HG03558 (cell line): ENCODE measurements around the gene ADGRV1.

Source experiments
- ATAC-seq: cut with Tn5 transposase; IDR thresholded peaks from one replicate; pipeline ENCODE4 v1.9.1; 2021; ENCODE audit warnings: moderate number of reproducible peaks; ENCODE audit not compliant: unreplicated experiment; ENCODE audit errors: extremely low read depth

The ADGRV1 gene

DNA sequence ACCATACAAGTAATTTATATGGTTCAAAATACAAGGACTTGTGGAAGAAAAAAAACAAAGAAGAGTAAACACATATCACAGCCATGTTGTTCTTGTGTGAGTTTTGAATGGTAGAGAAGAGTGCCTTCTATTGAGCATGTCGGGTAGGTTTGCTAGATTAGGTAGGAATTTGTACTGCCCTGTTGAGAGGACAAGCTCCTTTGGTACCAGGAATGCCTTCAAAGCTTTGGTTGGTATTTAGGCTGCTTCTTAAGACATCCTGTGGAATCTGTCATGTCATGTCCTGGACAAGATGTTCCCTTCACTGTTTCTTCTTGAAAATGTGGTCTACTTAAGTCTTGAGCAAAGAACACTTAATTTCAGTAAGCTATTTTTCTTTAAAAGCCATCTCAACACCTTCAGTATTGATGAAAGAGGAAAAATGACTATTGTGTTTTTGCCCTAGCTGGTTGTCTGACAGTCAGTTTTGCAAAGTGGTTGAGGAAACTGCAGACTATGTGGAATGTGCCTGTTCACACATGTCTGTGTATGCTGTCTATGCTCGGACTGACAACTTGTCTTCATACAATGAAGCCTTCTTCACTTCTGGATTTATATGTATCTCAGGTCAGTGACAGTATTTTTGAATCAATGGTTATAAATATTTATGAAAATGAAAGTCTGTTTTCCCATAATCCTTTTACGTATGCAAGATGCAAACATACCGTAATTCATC lies 296.9 kb downstream of the ADGRV1 start:
- no peak for ATAC-seq

- ATAC-seq, result no peak
Observed at GRCh38 chr5:90861843-90862586, 303.4 kb downstream of the ADGRV1 start.

DNA sequence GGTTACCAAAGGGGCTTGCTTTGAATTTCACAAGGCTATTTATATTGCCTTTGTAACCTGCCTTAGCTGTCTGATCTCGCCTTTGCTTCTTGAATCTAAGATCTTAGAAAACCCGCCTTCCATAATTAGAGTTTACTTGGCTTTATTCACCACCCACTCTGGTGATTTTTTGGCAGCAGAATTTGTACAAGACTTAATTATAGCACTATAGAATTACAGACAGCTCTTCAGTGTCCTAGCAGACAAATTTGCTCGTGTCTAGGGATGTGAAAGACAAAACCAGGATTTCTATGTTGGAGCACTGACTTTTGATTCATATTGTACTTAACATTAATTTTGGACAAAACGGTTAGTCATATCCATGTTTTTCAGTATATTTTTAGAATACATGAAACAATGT lies 306.6 kb downstream of the ADGRV1 start:
- no peak for ATAC-seq

DNA sequence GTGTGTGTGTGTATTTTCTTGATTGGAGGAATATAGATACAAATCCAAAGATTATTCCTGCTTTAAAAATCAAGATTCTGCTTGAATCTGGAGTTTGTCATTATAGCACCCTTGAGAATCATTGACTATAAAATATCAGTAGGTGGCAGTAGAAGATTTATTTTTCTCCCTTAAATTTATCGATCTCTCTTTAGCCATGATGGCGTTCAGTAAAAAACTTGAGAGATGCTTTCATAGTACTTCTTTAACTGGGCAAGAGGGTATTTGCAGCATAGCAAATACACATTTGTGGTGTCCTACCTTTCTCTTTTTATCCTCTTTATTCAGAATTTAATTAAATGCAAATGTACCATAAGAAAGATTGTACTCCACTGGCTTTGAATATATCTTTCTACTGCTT lies 307.7 kb downstream of the ADGRV1 start:
- no peak for ATAC-seq

DNA sequence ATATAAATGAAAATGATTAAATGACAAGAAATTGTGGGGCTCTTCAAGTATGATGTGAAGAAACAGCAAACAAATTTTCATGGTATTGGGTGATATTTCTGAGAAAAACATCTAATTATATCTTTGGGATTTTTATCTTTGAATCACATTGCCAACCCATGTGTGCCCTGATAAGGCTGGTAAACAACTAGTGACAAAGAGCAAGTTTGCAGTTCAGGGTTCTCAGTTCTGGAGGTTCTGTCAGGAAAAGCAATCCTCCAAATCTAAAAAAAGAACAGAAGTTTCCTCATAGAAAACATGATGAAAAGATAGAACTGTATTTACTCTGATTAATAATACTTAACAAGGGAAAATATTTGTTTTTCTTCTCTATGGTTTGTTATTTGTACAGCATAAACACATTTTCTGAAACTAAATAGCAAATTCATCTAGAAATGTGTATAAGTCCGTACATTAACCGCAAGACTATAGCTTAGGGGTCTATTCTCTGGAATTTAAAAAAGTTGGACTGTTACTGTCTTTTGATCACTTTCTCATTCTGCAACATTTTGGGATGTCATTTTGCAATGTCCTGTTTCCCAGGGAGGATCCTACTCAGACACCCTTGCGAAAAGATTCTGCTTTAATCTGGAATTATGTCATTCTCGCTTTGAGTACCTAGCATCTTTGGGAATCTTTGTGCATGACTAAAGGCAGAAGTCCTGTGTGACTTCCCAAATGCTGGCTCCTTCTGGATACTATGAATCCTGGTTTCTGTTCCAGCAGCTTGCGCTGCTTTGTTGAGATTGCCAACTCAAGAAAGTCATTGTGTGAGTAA lies 308.5 kb downstream of the ADGRV1 start:
- no peak for ATAC-seq

DNA sequence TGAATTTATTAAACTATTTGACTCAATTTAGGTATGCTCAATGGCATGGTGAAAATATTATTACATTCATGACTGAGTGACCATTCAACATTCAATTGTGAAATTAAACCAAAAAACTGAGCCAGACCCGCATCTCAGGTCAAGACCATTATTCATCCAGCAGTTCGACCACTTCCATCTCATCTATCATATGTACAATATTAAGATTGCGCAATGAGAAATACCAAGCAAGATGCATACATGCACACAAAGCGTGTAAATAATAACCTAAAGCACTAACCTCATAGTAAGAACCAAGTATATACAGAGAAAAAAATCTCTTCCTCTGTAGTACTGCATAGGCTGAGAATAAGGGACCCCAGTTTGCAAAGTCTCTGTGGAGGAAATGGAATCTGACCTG lies 310.2 kb downstream of the ADGRV1 start:
- no peak for ATAC-seq

GRCh38 chr5:90871391-90871991 lies 312.9 kb downstream of the ADGRV1 start:
- ATAC-seq, result no peak

DNA sequence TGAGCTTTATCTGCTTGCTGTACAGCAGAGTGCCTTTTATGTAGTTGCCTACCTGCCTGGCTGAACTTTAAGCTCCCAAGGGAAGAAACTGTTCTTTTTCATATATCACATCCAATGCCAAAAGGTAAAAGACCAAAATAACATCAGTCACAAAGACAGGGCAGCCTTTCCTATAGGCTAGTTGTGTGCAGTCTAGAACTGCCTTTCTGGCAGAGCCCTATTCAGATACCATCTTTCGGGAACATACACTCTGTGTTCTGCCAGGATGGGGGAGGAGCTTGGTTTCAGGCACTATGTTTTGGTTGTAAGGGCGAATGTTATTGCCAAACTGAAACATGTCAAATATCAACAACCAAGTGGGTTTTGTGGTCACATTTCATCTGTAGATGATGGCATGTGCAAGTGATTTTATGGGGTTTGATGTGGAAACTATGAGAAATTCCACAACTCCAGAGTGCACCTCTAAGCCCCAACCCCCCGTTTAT lies 314.5 kb downstream of the ADGRV1 start:
- no peak for ATAC-seq

GRCh38 chr5:90874066-90874465 lies 315.5 kb downstream of the ADGRV1 start:
- no peak for ATAC-seq

DNA sequence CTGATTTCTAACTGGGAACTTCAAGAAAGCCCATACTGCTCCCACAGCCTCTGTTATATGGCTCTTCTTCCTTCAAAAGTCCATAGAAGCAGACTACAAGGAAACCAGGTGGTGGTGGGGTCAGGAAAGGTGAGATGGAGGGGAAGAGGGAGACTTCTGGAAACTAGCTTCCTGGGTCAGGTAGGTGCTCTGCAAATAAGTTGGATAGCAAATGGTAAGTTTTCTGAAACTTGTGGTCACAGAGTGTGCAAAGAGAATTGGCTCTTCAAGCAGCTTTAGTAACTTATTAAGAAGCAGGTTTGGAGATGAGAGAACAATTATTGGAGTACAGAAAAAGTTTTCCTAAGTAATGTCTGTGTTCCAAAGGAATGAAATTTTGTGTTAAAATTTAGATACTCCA lies 316.9 kb downstream of the ADGRV1 start:
- ATAC-seq, result no peak

GRCh38 chr5:90876366-90876765 lies 317.8 kb downstream of the ADGRV1 start:
- no peak for ATAC-seq

DNA sequence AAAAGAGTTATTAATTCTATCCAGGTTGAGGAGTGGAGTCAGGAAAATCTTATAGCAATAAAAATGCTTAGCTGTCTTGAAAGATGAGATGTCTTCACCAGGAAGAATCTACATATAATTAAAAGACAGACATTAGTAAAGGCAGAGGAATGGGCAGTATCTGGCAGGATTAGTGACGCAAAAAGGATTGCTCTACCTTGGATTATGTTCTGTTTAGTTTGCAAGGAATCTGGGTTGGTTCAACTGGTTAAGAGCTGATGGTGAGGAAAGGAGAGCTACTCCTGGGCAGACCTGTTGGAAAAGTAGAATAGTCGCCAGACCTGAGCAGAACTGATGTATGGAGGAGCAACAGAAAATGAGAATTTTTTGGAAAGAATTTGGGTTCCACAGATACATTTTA lies 318.5 kb downstream of the ADGRV1 start:
- no peak for ATAC-seq

DNA sequence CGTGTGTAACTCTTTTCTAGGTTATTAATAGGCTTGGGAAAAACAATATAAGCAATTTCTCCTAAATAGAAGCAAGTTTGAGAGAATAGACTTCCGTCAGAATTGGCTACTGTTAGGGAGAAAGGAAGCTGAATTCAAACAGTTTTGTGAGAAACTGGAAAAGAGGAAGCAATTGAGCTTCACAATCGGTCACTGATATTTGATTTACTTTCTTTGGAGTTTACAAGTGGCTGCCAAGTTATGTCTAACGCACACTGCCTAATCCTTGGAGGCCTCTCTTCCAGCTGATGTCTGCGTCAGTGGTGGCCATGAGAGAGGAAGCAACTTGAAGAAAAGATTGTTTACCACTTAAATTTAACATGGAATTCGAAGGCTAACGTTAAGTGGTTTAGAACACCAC lies 319.5 kb downstream of the ADGRV1 start:
- ATAC-seq, result no peak

- ATAC-seq, result no peak
Observed at GRCh38 chr5:90878549-90879196, 320.1 kb downstream of the ADGRV1 start.

DNA sequence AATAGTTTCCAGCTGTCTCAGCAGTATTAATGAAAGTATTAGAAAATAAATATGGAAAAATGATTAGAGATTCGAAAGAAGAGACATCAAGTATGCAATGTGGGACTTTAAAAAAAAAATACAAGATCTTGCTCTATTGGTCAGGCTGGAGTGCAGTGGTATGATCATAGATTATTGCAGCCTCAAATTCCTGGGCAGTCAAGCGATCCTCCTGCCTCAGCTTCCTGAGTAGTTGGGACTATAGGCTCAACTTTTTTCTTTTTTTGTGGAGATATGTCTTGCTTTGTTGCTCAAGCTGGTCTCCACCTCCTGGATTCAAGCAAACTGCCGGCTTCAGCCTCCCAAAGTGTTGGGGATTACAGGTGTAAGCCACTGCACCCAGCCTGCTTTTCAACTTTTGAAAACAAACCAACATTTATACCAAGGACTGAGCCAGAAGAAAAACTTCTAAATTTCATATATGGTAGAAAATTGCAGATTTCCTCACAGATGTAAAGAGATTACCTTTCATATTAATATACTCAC lies 323.1 kb downstream of the ADGRV1 start:
- no peak for ATAC-seq

- ATAC-seq, result no peak
Observed at GRCh38 chr5:90882448-90882847, 323.9 kb downstream of the ADGRV1 start.

- ATAC-seq, result no peak
Observed at GRCh38 chr5:90885180-90885868, 326.7 kb downstream of the ADGRV1 start.

DNA sequence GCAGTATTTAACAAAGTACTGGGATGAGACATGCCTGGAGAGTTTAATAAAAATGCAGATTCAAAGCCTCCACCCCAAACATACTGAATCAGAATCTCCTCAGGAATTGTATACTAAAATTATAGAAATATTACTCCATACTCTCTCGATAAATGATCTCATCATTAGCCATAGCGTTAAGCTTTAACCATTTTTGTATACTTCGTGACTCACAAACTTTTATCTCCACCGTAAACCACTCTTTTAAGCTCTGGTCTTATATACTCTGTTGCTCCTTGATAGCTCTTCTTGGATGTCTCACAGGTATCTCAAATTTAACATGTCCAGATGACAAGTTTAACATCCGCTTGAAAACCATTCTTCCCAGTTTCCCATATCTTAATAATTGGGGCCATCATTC lies 327.8 kb downstream of the ADGRV1 start:
- no peak for ATAC-seq
